Activated CD8-positive, alpha-beta memory T cell treated with anti-CD3 and anti-CD28 coated beads for 48 hours (primary cell): ENCODE data around the gene PCDH9.

Source experiments
- DNase-seq, 3 experiments: peaks; one replicate each; pipeline ENCODE4 v3.0.0-alpha.2; 2020; ENCODE audit warnings: low read depth in 2 of 3, low spot score in 2 of 3

PCDH9 gene

GRCh38 chr13:67168384-67168783 is 61.8 kb downstream of the PCDH9 start:
- no peak for DNase-seq

- DNase-seq, result no peak
Observed at GRCh38 chr13:67167420-67167819, 62.7 kb downstream of the PCDH9 start.

GRCh38 chr13:67161176-67161575 is 69.0 kb downstream of the PCDH9 start:
- no peak for DNase-seq

- no peak for DNase-seq
Observed at GRCh38 chr13:67158903-67159302, 71.2 kb downstream of the PCDH9 start.

- DNase-seq, result no peak
Observed at GRCh38 chr13:67156723-67157060, 73.4 kb downstream of the PCDH9 start.

- DNase-seq, result no peak
Observed at GRCh38 chr13:67155898-67156722, 74.0 kb downstream of the PCDH9 start.

- DNase-seq, result no peak
Observed at GRCh38 chr13:67152085-67152484, 78.1 kb downstream of the PCDH9 start.

GRCh38 chr13:67151652-67152051 is 78.5 kb downstream of the PCDH9 start:
- no peak for DNase-seq

- DNase-seq, result no peak
Observed at GRCh38 chr13:67150608-67151007, 79.5 kb downstream of the PCDH9 start.

- no peak for DNase-seq
Observed at GRCh38 chr13:67148161-67148571, 82.0 kb downstream of the PCDH9 start.

GRCh38 chr13:67147342-67148133 is 82.6 kb downstream of the PCDH9 start:
- no peak for DNase-seq

- no peak for DNase-seq
Observed at GRCh38 chr13:67146523-67147130, 83.5 kb downstream of the PCDH9 start.

- no peak for DNase-seq
Observed at GRCh38 chr13:67145950-67146349, 84.2 kb downstream of the PCDH9 start.

- DNase-seq, result no peak
Observed at GRCh38 chr13:67143544-67144115, 86.5 kb downstream of the PCDH9 start.

GRCh38 chr13:67140006-67140405 is 90.1 kb downstream of the PCDH9 start:
- no peak for DNase-seq

GRCh38 chr13:67139551-67139950 is 90.6 kb downstream of the PCDH9 start:
- no peak for DNase-seq

- no peak for DNase-seq
Observed at GRCh38 chr13:67138970-67139369, 91.2 kb downstream of the PCDH9 start.

GRCh38 chr13:67137044-67137735 is 92.9 kb downstream of the PCDH9 start:
- DNase-seq, result no peak

GRCh38 chr13:67136157-67136556 is 94.0 kb downstream of the PCDH9 start:
- no peak for DNase-seq

- DNase-seq, result no peak
Observed at GRCh38 chr13:67135356-67135755, 94.8 kb downstream of the PCDH9 start.
